Measurements from ENCODE around the gene NUDT5.
"Not testable (repeated sequence)": the region's sequence is repeated elsewhere in the genome, so short reads cannot be mapped to it uniquely, and the experiment has no call there.

DNA sequence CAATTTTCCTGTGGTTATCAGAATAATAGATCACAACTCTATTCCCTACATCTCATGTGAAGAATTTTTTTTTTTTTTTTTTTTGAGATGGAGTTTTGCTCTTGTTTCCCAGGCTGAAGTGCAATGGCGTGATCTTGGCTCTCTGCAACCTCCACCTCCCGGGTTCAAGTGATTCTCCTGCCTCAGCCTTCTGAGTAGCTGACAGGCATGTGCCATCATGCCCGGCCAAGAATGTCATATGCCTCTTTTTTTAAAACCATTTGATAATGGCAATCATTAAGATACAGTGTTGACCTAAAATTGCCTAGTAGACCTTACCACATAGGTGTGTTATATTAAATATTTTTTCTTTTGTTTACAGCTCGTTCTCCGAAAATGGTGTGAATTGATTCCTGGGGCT is 39.0 kb upstream of the NUDT5 start:
- TF ChIP-seq, protein P1, sequence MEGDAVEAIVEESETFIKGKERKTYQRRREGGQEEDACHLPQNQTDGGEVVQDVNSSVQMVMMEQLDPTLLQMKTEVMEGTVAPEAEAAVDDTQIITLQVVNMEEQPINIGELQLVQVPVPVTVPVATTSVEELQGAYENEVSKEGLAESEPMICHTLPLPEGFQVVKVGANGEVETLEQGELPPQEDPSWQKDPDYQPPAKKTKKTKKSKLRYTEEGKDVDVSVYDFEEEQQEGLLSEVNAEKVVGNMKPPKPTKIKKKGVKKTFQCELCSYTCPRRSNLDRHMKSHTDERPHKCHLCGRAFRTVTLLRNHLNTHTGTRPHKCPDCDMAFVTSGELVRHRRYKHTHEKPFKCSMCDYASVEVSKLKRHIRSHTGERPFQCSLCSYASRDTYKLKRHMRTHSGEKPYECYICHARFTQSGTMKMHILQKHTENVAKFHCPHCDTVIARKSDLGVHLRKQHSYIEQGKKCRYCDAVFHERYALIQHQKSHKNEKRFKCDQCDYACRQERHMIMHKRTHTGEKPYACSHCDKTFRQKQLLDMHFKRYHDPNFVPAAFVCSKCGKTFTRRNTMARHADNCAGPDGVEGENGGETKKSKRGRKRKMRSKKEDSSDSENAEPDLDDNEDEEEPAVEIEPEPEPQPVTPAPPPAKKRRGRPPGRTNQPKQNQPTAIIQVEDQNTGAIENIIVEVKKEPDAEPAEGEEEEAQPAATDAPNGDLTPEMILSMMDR (conservative IDR thresholded peaks at IDR 0.05; ENCODE audit: low read length) = not testable (repeated sequence)
- not testable (repeated sequence) for TF ChIP-seq EZH2phosphoT487 (IDR thresholded peaks at IDR 0.05; ENCODE audit: borderline replicate concordance)
